Mesenteric fat pad (tissue), 1 donor: Measurements from ENCODE around the gene SLCO4A1. TPM values are rescaled to one million over a fixed set of nuclear protein-coding genes. Genes with fewer than 3 reads are reported as not detected.

Experiments used
- DNase-seq: peaks from one replicate; pipeline ENCODE4 v3.0.0-alpha.2; 2020; ENCODE audit warnings: low spot score
- total RNA-seq: library from RNA; stranded (reverse); fragmentation: NEBNext Ultra II Directional; extraction: Animal tissue kit (Norgen Biotek cat#: 25700); gene quantifications from one replicate; pipeline ENCODE4 v1.2.1, GENCODE V29; 2021
- donor health status: DM: yes; HTN: yes; CAD: no.

The SLCO4A1 gene
- total RNA-seq, 1 donor from 2014 or later, result 44.4 TPM

- DNase-seq, result no peak
These were observed 35.6 kb upstream of the SLCO4A1 start for GRCh38 chr20:62606551-62607201.

GRCh38 chr20:62607366-62608217, 34.7 kb upstream of the SLCO4A1 start:
- DNase-seq, result no peak

GRCh38 chr20:62608218-62608565, 34.1 kb upstream of the SLCO4A1 start:
- no peak for DNase-seq

- DNase-seq, result no peak
These were observed 33.0 kb upstream of the SLCO4A1 start for GRCh38 chr20:62609279-62609720.

GRCh38 chr20:62609811-62610757, 32.2 kb upstream of the SLCO4A1 start:
- no peak for DNase-seq

GRCh38 chr20:62611012-62611411, 31.3 kb upstream of the SLCO4A1 start:
- DNase-seq, result no peak

DNA sequence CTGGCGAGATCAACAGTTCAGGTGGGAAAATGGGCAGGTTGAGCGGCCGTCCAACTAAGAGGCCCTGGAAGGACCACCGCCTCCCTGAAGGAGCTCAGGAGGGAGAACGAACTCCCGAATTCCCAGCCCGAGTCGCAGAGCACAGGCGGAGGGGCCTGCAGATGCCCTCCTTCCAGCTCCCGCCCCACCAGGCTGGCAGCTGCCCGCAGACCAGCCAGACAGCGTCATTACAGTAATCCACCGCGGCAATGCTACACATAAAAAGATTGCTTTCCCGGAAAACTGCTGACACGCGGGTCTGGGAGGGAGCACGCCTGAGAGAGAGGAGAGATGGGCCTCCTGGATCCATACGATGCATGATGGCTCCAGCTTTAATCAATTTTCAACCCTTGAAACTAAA, 30.5 kb upstream of the SLCO4A1 start:
- no peak for DNase-seq

- DNase-seq, result no peak
These were observed 28.0 kb upstream of the SLCO4A1 start for GRCh38 chr20:62614085-62614960.

DNA sequence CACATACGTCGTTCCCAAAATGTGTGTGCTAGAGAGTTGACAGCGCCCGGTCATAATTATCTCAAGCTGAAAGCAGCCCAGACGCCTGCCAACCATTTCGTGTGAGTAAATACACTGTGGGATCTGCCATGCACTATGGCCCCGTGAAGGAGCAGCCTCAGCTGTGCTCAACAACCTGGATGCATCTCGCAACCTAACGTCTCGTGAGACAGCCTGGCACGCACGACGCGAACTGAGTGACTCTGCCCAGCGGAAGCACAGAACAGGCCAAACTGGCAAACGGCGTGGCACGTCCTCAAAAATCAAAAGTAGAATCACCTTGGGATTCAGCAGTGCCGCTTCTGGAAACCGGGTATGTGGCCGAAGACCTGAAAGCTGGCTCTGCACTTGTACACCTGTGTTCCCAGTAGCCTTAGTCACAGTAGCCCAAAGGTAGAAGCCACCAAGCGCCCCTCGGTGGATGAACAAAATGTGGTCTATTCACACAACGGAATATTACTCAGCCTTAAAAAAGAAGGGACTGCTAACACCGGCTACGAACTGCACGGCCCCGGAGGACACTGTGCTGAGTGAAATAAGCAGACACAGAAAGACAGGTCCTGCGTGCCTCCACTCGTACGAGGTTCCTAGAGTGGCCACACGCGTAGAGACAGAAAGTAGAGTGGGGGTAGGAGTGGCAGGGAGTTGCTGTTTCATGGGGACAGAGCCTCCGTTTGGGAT, 27.2 kb upstream of the SLCO4A1 start:
- DNase-seq, result no peak

DNA sequence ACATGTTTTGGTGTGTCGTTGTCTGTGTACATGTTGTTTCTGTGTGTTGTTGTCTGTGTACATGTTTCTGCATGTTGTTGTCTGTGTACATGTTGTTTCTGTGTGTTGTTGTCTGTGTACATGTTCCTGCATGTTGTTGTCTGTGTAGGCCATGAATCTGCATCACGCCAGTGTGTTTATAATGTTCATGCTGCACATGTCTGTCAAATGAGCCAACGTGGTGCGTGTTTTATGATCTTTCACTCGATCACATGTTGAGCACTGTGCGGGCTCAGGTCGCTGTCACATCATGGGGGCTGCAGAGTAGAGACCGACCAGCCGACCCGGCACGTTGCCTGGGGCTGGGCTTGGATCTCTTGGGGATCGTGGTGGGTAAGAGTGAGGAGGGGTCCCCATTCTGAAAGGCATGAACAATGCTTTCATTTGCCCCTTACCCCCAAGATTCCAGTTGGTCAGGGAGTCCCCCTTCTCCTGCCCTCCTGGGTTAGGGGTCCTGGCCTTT, 26.5 kb upstream of the SLCO4A1 start:
- DNase-seq, result no peak

- DNase-seq, result peak; percentile 94
These were observed 25.3 kb upstream of the SLCO4A1 start for GRCh38 chr20:62616728-62617621.

GRCh38 chr20:62617711-62618483, 24.4 kb upstream of the SLCO4A1 start:
- DNase-seq, result no peak

DNA sequence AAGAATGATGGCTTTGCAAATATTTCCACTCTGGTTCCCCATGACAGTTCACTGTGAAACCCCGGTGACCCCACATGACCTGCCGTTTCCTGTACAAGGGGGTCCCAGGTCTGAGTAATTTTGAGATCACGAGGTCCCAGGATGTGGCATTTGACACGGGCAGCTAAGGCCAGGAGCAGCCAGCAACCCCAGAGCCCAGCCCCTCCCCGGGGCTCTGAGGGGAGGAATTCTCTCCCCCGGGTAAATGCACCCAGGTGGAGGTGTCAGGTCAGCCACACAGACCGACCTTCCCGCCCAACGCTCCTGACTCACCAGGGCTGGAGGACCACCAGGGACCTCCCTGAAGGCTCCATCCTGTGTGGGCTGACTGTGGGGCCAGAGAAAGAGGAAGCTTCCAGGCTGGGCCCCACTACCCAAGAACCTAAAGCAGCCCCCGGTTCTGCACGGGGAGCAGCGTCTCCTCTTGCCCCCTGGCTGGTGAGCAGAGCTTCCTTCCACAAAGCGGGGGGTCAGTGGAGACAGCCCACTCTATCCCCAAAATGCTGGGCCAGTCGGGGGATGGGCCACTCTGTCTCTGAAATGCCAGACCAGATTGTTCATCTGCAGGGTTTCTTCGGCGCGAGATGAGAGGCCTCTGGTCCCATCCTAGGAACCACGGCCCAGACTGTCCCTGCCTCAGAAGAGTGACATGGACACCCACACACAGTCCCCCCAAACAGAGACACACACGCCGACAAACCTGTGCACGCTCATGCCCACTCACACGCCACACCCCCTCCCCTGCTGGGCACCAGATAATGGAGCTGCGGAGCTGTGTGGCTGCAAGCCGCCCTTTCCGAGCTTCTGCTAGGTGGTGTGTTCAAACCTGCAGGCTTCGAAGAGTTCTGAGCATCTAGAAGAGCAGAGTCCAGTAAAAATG, 23.4 kb upstream of the SLCO4A1 start:
- DNase-seq, result no peak

- DNase-seq, result no peak
These were observed 21.7 kb upstream of the SLCO4A1 start for GRCh38 chr20:62620625-62621024.

DNA sequence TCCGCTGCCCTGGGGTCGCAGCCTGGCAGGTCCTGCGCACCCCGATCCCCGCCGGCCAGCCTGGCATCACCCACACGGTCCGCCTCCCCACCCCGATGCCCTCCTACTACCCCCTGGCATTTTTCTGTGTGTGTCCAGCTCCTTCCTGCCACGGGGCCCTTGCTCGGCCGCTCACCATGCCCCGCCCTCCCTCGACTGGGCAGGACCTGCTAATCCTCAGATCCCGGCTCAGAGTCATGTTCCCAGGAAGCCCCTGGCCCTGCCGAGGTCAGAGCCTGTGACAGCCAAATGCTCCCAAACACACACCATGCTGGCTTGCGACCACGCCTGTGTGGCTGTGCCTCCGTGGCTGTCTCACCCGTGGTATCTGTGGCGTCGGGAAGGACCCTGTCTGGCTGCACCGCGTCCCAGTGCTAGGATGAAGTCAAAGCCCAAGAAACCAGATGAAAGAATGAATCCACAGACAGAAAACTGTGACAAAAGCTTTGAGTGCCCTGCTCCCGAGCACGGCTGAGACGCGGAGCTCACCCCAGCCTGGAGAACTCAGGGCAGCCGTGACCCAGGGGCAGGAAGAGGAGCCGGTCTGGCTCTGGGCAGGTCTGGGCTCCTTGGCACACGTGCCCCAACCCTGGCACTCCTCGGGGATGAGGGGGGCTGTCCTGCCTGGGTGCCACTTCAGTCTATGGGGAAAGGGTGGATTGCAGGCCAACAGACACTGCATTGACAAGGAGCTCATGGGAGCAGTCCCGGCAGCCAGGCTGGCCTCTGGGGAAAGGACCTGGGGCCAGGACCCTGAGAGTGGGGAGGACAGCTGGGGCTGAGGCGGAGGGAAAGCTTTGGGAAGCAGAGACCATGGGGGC, 20.8 kb upstream of the SLCO4A1 start:
- no peak for DNase-seq
